Activated B cell treated with CpG ODN at 0.5 μM for 24 hours (primary cell): ENCODE measurements around the gene HARS2. TPM values are rescaled to one million over a fixed set of nuclear protein-coding genes. Genes with fewer than 3 reads are reported as not detected.

ENCODE experiments used
- ATAC-seq: fragments of 200-7000 bp; cut with Tn5 transposase; one replicate; pipeline ENCODE4 v1.10.0; 2021; ENCODE audit warnings: low read depth, mild to moderate bottlenecking, moderate library complexity
- CTCF ChIA-PET: fragments of 350-600 bp; sonication (Branson Sonifier 250); formaldehyde crosslinking; loops from one replicate; lab custom pipeline; 2021; ENCODE audit warnings: antibody characterized with exemption; lab: Charles Lee
- POLR2A ChIA-PET: fragments of 350-600 bp; sonication (Branson Sonifier 250); formaldehyde crosslinking; loops from one replicate; lab custom pipeline; 2021; ENCODE audit warnings: antibody characterized with exemption; lab: Charles Lee
- DNase-seq: peaks from one replicate; pipeline ENCODE4 v3.0.0; 2022
- H3K27ac Mint-ChIP-seq: one replicate; pipeline ENCODE4 v1.8.0; 2020; ENCODE audit warnings: mixed read lengths
- H3K27me3 Mint-ChIP-seq: one replicate; pipeline ENCODE4 v1.8.0; 2021; ENCODE audit warnings: mixed read lengths
- H3K36me3 Mint-ChIP-seq: one replicate; pipeline ENCODE4 v1.8.0; 2021; ENCODE audit warnings: low read depth, mixed read lengths
- H3K4me1 Mint-ChIP-seq: one replicate; pipeline ENCODE4 v1.8.0; 2021; ENCODE audit warnings: mixed read lengths
- H3K4me3 Mint-ChIP-seq: one replicate; pipeline ENCODE4 v1.8.0; 2020; ENCODE audit warnings: mild to moderate bottlenecking, mixed read lengths
- H3K9me3 Mint-ChIP-seq: one replicate; pipeline ENCODE4 v1.8.0; 2020; ENCODE audit warnings: mixed read lengths
- CTCF ChIP-seq: fragments of 200-600 bp; IDR thresholded peaks from one replicate; pipeline ENCODE4 v1.8.0; 2022; ENCODE audit warnings: antibody characterized with exemption, mild to moderate bottlenecking
- intact Hi-C: fragments of 100-400 bp; cut with micrococcal nuclease; formaldehyde crosslinking; loops from one replicate; pipeline ENCODE4 v1.15.1; 2024
- total RNA-seq: library from RNA; stranded (reverse); gene quantifications from 2 replicates; pipeline ENCODE4 v1.2.3, GENCODE V29; 2022

Gene HARS2
- total RNA-seq, 1 donor from 2014 or later, result 48.5 TPM

DNA sequence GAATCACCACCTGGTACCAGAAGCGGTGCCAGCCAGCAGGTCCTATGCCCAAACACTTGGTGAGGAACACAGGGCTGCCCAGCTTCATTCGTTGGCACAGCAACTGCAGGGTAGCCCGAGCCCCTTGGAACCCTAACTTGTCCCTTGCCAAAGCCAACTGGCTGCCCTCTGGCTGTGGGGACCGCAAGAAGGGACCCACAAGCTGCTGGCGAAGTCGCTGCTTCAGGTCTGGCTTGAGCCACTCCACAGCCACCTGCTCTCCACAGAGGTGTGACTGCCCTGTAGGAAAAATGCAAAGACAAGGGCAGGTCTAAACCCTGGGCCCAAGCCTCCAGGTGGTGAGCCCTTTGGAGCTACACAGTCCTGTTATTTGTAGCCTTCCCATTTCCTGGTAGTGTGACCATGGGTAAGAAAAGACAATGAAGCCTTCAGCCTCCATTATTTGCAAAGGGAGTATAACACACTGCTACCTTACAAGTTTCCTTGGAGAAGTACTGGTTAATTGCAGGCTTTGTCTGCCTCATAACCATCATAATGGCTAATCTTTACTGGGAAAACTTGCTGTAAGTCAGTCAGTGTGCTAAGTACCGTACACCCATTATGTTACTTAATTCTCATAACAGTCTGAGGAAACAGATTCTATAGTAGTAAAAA lies 19.7 kb upstream of the HARS2 start:
- H3K4me1 Mint-ChIP-seq, result peaks cover 13% of the 10 kb centered on the region
- TF ChIP-seq CTCF, result no peak
- H3K36me3 Mint-ChIP-seq, result peaks cover 87% of the 10 kb centered on the region
- ChIA-PET POLR2A (interaction anchor here (0.9 kb wide), 1 partner anchor 24 kb away, joined by 4 read pairs; the partner anchor contains the start of genes IK and NDUFA2), CTCF (no interaction called here)
- no peaks in the 10 kb centered on the region for H3K27me3 Mint-ChIP-seq
- intact Hi-C loops, result no loop called here
- no peak overlapping the region for H3K27ac Mint-ChIP-seq
- no peaks in the 10 kb centered on the region for H3K9me3 Mint-ChIP-seq
- ATAC-seq (no peak), DNase-seq (no peak)
- H3K4me3 Mint-ChIP-seq, result no peak overlapping the region

DNA sequence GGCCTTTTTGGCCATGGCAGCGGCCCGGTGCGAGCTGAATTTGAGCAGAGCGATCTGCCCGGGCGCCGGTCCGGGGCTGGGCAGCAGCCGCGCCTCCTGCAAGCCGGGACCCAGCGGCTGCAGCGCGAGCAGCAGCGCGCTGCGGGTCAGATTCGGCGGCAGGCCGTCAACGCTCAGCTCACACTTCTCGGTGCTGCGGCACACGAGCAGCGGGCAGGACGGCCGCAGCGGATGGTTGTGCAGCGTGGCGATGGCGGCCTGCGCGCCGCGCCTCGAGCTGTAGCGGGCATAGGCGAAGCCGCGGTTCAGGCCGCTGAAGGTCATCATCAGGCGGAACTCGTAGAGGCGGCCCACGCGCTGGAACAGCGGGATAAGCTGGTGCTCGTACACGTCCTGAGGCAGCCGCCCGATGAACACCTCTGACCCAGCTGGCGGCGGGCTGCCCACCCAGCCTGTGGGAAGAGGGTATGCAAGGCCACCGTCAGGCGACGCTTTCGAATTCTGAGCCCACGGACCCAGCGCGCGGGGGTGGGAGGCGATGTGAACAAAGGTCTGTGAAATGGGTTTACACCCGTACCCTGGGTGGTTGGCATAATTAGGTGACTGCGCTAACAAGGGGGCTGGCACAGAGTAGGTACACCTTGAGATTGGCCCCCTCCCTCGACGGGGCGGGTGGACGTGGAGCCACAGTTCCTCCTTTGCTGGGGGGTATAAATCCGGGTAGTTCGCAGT lies 18.6 kb upstream of the HARS2 start:
- ChIA-PET CTCF (no interaction called here), POLR2A (interaction anchor here (0.9 kb wide), 1 partner anchor 25 kb away, joined by 4 read pairs; the partner anchor contains the start of genes IK and NDUFA2)
- ATAC-seq, result peak; percentile 21
- DNase-seq, result no peak
- TF ChIP-seq CTCF, result no peak
- Mint-ChIP-seq H3K4me1 (peaks cover 3% of the 10 kb centered on the region), H3K9me3 (no peaks in the 10 kb centered on the region), H3K36me3 (peaks cover 90% of the 10 kb centered on the region), H3K27me3 (no peaks in the 10 kb centered on the region), H3K27ac (no peak overlapping the region), H3K4me3 (no peak overlapping the region)
- intact Hi-C loops, result no loop called here

- H3K27me3 Mint-ChIP-seq, result no peaks in the 10 kb centered on the region
- H3K36me3 Mint-ChIP-seq, result peaks cover 90% of the 10 kb centered on the region
- H3K9me3 Mint-ChIP-seq, result no peaks in the 10 kb centered on the region
- H3K4me3 Mint-ChIP-seq, result no peak within 1 kb of the TSS
- intact Hi-C loops, result no loop called here
- DNase-seq, result no peak
- ChIA-PET POLR2A (no interaction called here), CTCF (no interaction called here)
- TF ChIP-seq CTCF, result no peak
- H3K4me1 Mint-ChIP-seq, result no peaks in the 10 kb centered on the region
- no peak for ATAC-seq
- H3K27ac Mint-ChIP-seq, result no peak within 1 kb of the TSS
These were observed 17.9 kb upstream of the HARS2 start, which contains the start of gene DND1 for GRCh38 chr5:140673187-140673976. DND1 (minus strand) TSS chr5:140673576; CDS start chr5:140673542, 34 bp downstream.

- ChIA-PET POLR2A (interaction anchor here (1.2 to 1.6 kb wide), 2 partner anchors 17 to 27 kb away, joined by 3 to 4 read pairs; partner anchors contain the start of genes HARS1, HARS2, IK and NDUFA2), CTCF (no interaction called here)
- intact Hi-C loops, result no loop called here
- DNase-seq, result no peak
- no peak overlapping the region for H3K4me3 Mint-ChIP-seq
- ATAC-seq, result no peak
- H3K4me1 Mint-ChIP-seq, result no peaks in the 10 kb centered on the region
- no peaks in the 10 kb centered on the region for H3K27me3 Mint-ChIP-seq
- no peak overlapping the region for H3K27ac Mint-ChIP-seq
- no peaks in the 10 kb centered on the region for H3K9me3 Mint-ChIP-seq
- peaks cover 90% of the 10 kb centered on the region for H3K36me3 Mint-ChIP-seq
- no peak for TF ChIP-seq CTCF
These were observed 17.0 kb upstream of the HARS2 start for GRCh38 chr5:140674211-140674610.
